C4-2B (cell line): Measurements from ENCODE around the gene KIF19.

Source experiments
- CTCF ChIP-seq: fragments of 450-650 bp; conservative IDR thresholded peaks from 2 replicates; pipeline ENCODE4 v1.5.1; 2017; ENCODE audit warnings: mild to moderate bottlenecking
- ZFX ChIP-seq: fragments of 450-650 bp; IDR thresholded peaks from 2 replicates; pipeline ENCODE4 v1.6.1; 2017

- TF ChIP-seq CTCF (no peak), ZFX (no peak)
These were observed at the start of gene KIF19 for GRCh38 chr17:74325743-74326379.
